ENCODE measurements around the gene EEF1E1.
"Not testable (repeated sequence)": the region's sequence is repeated elsewhere in the genome, so short reads cannot be mapped to it uniquely, and the experiment has no call there.

Gene EEF1E1

GRCh38 chr6:8061736-8062135 lies 40.6 kb downstream of the EEF1E1 start:
- DNase-seq: no peak

DNA sequence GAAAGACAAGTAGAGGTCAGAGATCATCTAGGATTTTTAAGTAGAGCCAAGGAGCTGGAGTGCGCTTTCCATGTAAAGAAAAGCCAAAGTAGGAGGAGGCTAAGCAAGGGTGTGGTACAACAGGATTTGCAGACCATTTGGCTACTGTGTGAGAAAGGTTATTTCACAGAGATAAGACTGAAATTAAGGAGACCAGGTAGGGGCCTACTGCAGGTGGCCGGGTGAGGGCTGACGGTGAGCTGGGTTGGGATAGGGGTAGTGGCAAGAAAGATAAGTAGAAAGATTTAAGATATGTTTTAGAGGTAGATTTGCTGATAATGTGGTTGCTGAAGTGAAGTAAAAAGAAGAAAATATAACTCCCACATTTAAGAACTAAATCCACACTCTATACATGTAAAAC lies 42.0 kb downstream of the EEF1E1 start:
- DNase-seq: no peak

- no peak for DNase-seq
Observed at GRCh38 chr6:8059129-8059528, 43.2 kb downstream of the EEF1E1 start.

- DNase-seq: no peak
Observed at GRCh38 chr6:8057793-8058192, 44.6 kb downstream of the EEF1E1 start.

- no peak for DNase-seq
Observed at GRCh38 chr6:8057263-8057662, 45.1 kb downstream of the EEF1E1 start.

- no peak for DNase-seq
Observed at GRCh38 chr6:8054276-8054675, 48.1 kb downstream of the EEF1E1 start.

- DNase-seq: no peak
Observed at GRCh38 chr6:8047541-8048292, 54.6 kb downstream of the EEF1E1 start.

DNA sequence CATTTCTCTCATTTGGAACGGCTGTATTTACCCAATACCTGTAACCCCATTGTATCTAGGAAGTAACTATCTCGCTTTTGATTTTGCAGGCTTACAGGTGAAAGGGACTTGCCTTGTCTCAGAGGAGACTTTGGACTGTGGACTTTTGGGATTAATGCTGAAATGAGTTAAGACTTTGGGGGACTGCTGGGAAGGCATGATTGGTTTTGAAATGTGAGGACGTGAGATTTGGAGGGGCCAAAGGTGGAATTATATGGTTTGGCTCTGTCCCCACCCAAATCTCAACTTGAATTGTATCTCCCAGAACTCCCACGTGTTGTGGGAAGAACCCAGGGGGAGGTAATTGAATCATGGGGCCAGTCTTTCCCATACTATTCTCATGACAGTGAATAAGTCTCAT lies 56.6 kb downstream of the EEF1E1 start:
- DNase-seq: not testable (repeated sequence)

- no peak for DNase-seq
Observed at GRCh38 chr6:8043221-8043620, 59.1 kb downstream of the EEF1E1 start.

GRCh38 chr6:8041913-8042583 lies 60.3 kb downstream of the EEF1E1 start:
- DNase-seq: no peak

GRCh38 chr6:8034107-8034506 lies 68.2 kb downstream of the EEF1E1 start:
- DNase-seq: not testable (repeated sequence)

GRCh38 chr6:8030920-8031319 lies 71.4 kb downstream of the EEF1E1 start:
- DNase-seq: no peak

Data from CD4-positive, alpha-beta T cell treated with Interleukin-15 for 1 hour (primary cell).